Chondrocyte (in vitro differentiated cells): ENCODE data around the gene DSCAML1. TPM values are rescaled to one million over a fixed set of nuclear protein-coding genes. Genes with fewer than 3 reads are reported as not detected.
A peak's percentile ranks its signal among the peaks of the same experiment; 100 is the strongest.

Source experiments
- DNase-seq: peaks from one replicate; pipeline ENCODE4 v3.0.0; 2021; ENCODE audit warnings: mixed read lengths, low spot score
- H3K27ac Mint-ChIP-seq: one replicate; pipeline ENCODE4 v1.8.0; 2021; ENCODE audit warnings: mild to moderate bottlenecking, moderate library complexity, mixed read lengths; ENCODE audit not compliant: unreplicated experiment
- H3K27me3 Mint-ChIP-seq: 2 replicates; pipeline ENCODE4 v1.8.0; 2021; ENCODE audit warnings: low read depth, mixed read lengths
- H3K36me3 Mint-ChIP-seq: 2 replicates; pipeline ENCODE4 v1.8.0; 2021; ENCODE audit warnings: low read depth, mixed read lengths
- H3K4me1 Mint-ChIP-seq: 2 replicates; pipeline ENCODE4 v1.8.0; 2021; ENCODE audit warnings: low read depth, mild to moderate bottlenecking, mixed read lengths
- H3K4me3 Mint-ChIP-seq: one replicate; pipeline ENCODE4 v1.8.0; 2021; ENCODE audit warnings: mild to moderate bottlenecking, moderate library complexity, mixed read lengths; ENCODE audit not compliant: unreplicated experiment
- H3K9me3 Mint-ChIP-seq: 2 replicates; pipeline ENCODE4 v1.8.0; 2021; ENCODE audit warnings: low read depth, mixed read lengths
- total RNA-seq: library from RNA; stranded (reverse); gene quantifications from 3 replicates; pipeline ENCODE4 v1.2.1, GENCODE V29; 2021
- TF ChIP-seq, protein P1 (sequence below): fragments of 200-600 bp; sonication (generic); IDR thresholded peaks from 2 replicates; pipeline ENCODE4 v1.5.0; 2021; ENCODE audit warnings: antibody characterized with exemption, mild to moderate bottlenecking, moderate library complexity

The DSCAML1 gene
- total RNA-seq, 1 donor from 2014 or later = not detected

DNA sequence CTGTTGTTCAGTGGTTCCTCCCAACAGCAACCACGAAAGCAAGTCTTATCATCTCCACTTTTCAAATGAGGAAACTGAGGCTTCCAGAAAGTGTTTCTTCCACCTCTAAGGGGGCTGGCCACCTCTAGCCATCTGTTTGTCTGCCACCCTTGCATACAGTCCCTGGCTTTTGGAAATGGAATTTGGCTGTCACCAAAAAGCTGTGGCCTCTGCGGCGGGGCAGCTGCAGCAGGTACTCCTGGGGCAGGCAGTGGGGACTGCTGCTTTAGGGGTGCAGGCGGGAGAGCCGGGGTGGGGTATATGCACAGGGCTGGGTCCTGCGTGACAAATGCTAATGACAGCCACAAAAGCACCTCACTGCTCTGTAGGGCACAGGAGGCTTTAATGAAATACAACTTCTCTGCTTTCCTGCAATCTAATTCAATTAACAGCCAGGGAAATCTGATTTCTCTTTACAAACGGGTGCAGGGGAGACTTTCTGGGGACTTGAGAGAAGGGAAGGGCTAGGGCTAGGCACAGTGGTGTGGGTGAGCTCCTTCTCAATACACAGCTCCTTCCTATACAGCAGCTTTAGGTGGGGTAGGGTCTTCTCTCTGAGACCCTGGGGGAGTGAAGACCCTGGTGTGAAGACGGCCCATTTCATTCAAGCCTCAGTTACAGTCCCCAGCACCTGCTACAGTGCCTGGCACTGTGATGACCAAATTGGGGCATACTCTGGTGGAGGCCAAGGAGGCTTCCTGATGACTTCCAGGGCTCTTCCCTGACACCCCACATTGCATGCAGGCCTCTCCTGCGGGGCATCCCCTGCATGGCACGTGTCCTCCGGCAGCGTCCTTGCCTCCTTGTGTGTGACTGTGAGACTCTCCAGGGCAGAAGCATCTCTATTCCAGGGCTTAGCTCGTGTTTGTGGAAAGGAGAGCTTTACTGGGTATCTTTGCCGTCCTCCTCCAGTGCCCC, 307.7 kb downstream of the DSCAML1 start:
- no peaks in the 10 kb centered on the region for H3K9me3 Mint-ChIP-seq
- H3K4me3 Mint-ChIP-seq = no peak overlapping the region
- DNase-seq = no peak
- H3K27me3 Mint-ChIP-seq = peaks cover 38% of the 10 kb centered on the region
- TF ChIP-seq, protein P1, sequence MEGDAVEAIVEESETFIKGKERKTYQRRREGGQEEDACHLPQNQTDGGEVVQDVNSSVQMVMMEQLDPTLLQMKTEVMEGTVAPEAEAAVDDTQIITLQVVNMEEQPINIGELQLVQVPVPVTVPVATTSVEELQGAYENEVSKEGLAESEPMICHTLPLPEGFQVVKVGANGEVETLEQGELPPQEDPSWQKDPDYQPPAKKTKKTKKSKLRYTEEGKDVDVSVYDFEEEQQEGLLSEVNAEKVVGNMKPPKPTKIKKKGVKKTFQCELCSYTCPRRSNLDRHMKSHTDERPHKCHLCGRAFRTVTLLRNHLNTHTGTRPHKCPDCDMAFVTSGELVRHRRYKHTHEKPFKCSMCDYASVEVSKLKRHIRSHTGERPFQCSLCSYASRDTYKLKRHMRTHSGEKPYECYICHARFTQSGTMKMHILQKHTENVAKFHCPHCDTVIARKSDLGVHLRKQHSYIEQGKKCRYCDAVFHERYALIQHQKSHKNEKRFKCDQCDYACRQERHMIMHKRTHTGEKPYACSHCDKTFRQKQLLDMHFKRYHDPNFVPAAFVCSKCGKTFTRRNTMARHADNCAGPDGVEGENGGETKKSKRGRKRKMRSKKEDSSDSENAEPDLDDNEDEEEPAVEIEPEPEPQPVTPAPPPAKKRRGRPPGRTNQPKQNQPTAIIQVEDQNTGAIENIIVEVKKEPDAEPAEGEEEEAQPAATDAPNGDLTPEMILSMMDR = no peak
- H3K4me1 Mint-ChIP-seq = peaks cover under 1% of the 10 kb centered on the region
- H3K36me3 Mint-ChIP-seq = no peaks in the 10 kb centered on the region
- no peak overlapping the region for H3K27ac Mint-ChIP-seq

DNA sequence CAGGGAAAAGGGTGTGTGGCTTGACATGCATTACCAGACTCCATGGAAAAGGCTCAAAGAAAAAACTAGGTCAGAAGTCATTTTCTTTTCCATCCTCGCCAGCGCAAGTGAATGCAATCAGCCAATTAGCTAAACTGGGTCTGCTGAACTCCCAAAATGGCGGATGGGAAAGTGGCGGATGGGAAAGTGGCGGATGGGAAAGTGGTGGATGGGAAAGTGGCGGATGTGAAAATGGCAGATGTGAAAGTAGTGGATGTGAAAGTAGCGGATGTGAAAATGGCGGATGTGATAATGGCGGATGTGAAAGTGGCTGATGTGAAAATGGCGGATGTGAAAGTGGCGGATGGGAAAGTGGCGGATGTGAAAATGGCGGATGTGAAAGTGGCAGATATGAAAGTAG, 311.0 kb downstream of the DSCAML1 start:
- Mint-ChIP-seq H3K9me3 (no peaks in the 10 kb centered on the region), H3K36me3 (no peaks in the 10 kb centered on the region), H3K4me3 (no peak overlapping the region), H3K27ac (no peak overlapping the region), H3K27me3 (peaks cover 40% of the 10 kb centered on the region), H3K4me1 (peaks cover 4% of the 10 kb centered on the region)
- TF ChIP-seq, protein P1 = no peak
- no peak for DNase-seq

DNA sequence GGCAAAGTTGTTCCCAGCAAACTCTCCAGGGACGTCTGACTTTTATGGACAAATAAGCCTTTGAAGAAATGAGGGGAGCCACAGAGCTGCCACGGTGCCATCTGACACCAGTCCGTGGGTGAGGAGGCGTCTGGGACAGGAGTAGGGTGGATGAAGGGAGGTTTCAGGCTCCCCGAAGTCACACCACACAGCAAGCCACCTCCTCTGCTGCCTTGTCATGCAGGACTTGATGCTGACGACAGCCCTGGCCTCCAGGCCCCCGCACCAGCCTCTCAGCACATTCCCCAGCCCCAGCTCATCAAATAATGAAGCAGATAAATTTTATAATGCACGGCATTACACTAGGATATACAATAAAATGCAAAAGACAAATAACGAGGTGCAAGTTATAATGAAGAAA, 312.9 kb downstream of the DSCAML1 start:
- Mint-ChIP-seq H3K4me3 (peak overlapping the region; percentile 14), H3K9me3 (no peaks in the 10 kb centered on the region), H3K27ac (peak overlapping the region; percentile 75), H3K36me3 (no peaks in the 10 kb centered on the region), H3K4me1 (peaks cover 4% of the 10 kb centered on the region), H3K27me3 (peaks cover 28% of the 10 kb centered on the region)
- TF ChIP-seq, protein P1 = no peak
- DNase-seq = no peak

DNA sequence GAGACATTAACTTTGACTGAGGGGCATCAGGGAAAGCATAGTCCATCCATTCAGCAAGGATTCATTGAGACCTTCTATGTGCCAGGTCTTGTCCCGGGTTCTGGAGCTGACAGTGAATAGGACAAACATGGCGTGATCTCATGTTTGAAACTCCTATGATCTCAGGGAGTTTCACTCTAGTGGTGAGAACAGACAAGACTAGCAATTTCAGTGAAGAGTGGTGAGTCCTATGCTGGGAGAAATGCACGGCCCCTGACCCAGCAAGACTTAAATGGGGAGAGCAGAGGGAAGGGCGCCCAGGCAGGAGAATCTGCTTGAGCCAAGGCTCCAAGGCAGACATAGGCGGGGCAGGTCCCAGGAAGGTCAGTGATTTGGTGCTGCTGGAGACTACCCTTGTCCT, 313.6 kb downstream of the DSCAML1 start:
- Mint-ChIP-seq H3K36me3 (no peaks in the 10 kb centered on the region), H3K4me3 (no peak overlapping the region), H3K27ac (no peak overlapping the region), H3K4me1 (peaks cover 4% of the 10 kb centered on the region), H3K9me3 (no peaks in the 10 kb centered on the region), H3K27me3 (peaks cover 32% of the 10 kb centered on the region)
- no peak for DNase-seq
- TF ChIP-seq, protein P1 = no peak

DNA sequence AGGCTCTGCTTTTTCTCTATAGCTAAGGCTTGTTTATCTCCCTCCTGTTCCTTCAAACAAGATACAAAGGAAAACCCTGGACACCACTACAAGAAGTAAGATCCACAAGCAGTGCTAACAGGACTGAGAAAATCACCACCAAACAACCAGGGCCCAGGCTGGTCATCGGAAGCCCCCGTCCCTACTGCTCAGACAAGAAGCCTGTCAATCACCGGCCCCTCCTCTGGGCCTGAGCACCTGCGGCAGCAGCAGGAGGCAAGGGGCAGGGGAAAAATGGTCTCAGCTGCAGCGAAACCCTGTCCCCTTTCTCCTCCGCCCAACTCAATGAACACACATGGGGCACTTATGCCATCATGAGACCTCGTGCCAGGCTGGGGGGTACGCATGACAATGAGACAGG, 314.1 kb downstream of the DSCAML1 start:
- TF ChIP-seq, protein P1 = no peak
- no peak for DNase-seq
- no peak overlapping the region for H3K27ac Mint-ChIP-seq
- no peak overlapping the region for H3K4me3 Mint-ChIP-seq
- peaks cover 31% of the 10 kb centered on the region for H3K27me3 Mint-ChIP-seq
- peaks cover 4% of the 10 kb centered on the region for H3K4me1 Mint-ChIP-seq
- no peaks in the 10 kb centered on the region for H3K9me3 Mint-ChIP-seq
- no peaks in the 10 kb centered on the region for H3K36me3 Mint-ChIP-seq
